T-helper 2 cell (primary cell): ENCODE data around the gene TPRN.

Experiments used
- DNase-seq, 5 experiments: peaks; one replicate each; pipeline versions ENCODE4 v3.0.0 to v3.0.0-alpha.2; 2012 to 2022

Gene TPRN

GRCh38 chr9:137188086-137188489 lies 12.5 kb downstream of the TPRN start:
- no peak for DNase-seq

DNA sequence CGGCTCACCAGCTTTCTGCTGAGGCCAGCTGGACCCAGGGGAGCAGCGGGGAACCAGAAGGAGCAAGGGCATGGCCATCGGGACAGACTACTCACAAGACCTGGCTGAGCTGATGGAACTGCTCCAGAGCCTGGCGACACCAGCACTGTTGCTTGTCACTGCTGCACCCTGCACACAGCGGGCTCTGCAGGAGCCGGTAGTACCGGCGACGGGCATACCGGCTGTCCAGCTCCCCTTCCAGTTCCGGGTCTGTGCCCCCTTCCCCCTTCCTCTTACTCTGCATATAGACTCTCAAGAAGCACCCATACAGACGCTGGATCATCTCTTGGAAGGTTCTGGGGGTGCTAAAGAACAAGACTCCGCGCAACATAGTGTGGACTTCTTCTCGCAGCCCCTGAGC lies 13.2 kb downstream of the TPRN start:
- no peak for DNase-seq

GRCh38 chr9:137186385-137186784 lies 14.2 kb downstream of the TPRN start:
- DNase-seq = no peak

GRCh38 chr9:137185921-137186320 lies 14.6 kb downstream of the TPRN start:
- DNase-seq = no peak

DNA sequence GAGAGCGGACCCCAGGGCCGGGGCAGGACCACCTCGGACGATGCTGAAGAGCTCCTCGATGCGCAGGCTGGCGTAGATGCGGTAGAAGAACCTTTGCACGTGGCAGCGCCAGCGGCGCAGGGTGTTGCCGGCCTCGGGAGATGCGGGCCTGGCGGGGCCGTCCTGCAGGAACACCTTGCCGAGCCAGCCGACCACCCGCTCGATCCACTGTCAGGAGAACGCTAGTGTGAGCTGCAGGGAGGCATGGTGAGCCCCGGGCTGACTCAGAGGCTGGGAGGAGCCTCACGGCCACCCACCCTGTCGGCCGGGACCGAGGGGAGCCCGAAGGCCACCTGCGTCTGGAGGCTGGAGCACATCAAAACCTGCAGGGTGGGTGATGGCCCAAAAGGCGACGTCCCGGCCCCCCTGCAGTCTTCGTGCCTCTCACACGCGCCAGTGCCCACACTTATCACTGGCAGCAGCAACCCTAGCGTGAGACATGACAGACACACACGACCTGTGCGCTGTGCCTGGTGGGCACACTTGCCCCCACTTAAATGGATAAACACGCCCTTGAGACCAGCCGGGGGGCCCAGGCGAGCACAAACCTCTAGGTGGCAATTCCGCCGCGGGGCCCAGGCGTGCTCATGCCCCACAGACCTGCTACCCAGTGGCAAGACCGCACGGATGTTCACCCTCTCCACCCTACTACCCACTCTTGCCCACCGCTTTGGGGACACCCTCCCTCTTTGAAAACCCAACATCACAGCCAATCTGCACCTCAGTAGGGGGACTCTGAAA lies 15.5 kb downstream of the TPRN start:
- DNase-seq = no peak

DNA sequence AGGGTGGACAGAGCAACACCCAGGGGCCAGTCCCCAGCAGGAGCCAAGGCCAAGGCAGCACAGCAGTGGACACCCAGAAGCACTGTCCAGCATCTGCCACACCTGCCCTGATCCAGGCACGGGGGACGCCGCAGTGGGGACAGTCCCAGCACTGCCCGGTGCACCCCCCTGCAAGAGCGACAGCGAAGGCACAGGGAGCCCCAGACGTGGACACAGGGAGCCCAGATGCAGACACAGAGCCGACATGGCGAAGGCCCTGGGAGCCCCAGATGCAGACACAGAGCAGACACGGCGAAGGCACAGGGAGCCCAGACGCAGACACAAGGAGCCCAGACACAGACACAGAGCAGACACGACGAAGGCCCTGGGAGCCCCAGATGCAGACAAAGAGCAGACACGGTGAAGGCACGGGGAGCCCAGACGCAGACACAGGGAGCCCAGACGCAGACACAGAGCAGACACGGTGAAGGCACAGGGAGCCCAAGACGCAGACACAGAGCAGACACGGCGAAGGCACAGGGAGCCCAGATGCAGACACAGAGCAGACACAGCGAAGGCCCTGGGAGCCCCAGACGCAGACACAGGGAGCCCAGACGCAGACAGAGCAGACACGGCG lies 16.5 kb downstream of the TPRN start:
- no peak for DNase-seq

DNA sequence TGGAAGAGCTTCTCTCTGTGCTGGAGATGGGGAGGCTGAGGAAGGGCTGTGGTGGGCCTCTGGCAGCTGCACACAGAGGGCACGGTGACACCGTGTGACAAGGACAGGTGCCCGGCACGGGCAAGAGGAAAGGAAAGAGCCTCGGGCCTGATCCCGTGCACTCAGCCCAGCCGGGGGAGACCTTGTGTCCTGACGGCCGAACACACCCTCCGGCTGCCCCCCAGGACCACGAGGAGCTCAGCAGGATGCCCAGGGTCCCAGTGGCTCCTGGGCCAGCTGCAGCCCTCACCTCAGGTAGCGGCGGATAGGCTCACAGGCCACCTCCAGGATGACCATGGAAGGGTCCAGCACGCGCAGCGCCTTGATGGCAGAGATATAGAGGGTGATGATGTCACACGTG lies 17.7 kb downstream of the TPRN start:
- DNase-seq = no peak

GRCh38 chr9:137181680-137182079 lies 18.9 kb downstream of the TPRN start:
- DNase-seq = no peak

GRCh38 chr9:137180491-137180890 lies 20.1 kb downstream of the TPRN start:
- no peak for DNase-seq

GRCh38 chr9:137179761-137180160 lies 20.8 kb downstream of the TPRN start:
- no peak for DNase-seq

DNA sequence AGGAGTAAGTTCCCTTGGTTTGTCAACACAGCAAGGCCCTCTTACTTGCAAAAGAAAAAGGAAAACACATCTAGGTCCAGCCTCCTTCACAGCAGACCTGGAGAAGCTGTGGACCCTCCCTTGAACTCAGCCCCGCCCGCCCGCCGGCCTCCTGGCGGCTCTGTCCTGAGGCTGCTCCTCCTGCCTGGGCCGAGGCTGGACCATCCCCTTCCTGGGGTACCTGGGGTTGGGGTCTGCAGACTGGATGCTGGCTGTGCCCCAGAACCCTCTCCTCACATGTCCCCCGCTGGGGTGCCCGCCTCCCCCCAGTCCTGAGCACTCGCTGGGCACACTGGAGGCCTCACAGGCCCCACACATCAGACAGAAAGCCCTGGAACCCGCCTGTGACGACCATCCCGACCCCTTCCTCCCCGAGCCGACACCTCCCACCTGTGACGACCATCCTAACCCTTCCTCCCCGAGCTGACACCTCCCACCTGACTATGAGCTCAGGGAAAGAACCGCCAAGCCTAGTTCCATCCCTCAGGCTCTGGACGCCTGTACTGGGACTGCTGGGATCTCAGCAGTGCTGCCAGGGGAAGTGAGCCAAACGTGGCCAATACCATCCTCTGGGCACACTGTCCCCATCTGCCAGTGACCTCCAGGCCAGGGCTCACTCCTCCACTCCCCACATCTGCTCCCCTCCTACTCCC lies 21.5 kb downstream of the TPRN start:
- DNase-seq = no peak

DNA sequence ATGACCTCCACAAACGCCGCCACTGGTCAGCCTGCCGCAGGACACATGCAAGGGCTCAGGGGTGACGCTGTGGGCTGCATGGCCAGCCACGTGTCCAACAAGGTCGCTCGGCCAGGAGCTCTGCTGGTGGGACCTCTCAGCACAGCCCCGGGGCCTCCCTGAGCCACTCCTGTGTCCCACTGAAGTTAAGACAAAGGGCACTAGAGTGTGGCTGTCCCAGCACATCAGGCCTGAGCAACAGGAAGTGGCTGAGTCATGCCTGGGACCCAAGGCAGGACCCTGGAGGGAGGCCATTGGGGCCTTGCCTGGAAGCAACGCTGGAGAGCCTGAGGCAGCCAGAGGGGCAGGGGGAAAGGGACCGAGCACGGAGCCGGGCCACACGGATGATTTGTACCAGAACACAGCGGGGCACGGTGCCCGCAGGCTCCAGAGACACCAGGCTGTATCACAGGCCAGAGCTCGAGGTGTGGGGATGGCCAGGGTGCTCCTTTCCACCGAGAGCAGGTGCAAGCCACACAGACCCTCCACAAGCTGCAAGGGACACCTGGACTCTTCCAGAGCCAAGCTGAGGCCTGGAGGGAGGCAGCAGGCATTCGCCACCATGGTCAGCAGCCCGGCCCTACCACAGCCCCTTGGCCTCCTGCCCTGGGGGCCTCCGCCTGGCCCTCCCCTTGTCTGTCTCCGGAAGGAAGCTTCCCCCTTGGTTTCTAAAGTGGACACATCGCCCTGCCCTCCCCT lies 22.2 kb downstream of the TPRN start:
- DNase-seq = no peak

GRCh38 chr9:137176302-137177182 lies 24.0 kb downstream of the TPRN start:
- peak in 1 of 5 experiments; percentile 47 for DNase-seq

- no peak for DNase-seq
Measured at GRCh38 chr9:137175345-137175961, 25.1 kb downstream of the TPRN start.

- DNase-seq = no peak
Measured at GRCh38 chr9:137174722-137175293, 25.7 kb downstream of the TPRN start.

- no peak for DNase-seq
Measured at GRCh38 chr9:137173796-137174664, 26.5 kb downstream of the TPRN start.

DNA sequence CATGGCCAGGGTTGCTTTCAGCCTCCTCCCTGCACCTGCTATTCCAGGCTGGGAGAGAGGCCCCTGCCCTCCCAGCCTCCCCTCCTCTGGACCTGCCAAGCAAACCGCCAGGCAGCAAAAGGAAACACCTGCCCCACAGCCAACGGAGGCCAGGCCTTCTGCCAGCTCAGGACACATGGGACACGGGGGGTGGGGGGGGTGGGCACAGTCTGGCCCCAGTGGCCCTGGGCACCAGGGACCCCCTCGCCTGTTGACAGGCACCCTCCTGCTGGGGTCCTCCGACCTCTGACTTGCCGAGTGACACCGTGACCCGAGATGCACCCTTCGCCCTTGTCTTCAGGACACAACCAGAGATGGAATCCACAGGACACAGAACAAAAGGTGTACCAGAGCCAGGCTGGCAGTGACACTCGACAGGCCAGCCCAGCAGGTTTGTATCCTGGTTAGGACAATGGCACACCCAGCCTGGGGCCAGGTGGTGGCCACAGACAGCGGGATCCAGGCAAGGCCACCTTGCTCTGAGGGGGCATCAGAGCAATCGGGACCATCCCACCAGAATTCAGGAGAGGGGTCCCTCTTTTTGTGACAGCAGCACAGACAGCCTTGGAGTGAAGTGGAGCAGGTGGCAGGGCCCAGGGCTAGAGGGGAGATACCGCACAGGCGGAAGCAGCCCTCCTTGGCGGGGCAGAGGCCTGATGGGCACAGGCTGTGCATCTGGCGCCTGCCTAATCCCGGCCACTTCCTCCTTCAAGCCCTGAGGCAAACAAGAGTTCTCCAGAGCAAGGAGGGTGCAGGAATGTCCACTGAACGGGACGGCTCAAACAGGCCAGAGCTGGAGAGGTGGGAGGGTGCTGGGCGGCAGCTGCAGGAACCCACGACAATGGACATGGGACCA lies 27.4 kb downstream of the TPRN start:
- no peak for DNase-seq

DNA sequence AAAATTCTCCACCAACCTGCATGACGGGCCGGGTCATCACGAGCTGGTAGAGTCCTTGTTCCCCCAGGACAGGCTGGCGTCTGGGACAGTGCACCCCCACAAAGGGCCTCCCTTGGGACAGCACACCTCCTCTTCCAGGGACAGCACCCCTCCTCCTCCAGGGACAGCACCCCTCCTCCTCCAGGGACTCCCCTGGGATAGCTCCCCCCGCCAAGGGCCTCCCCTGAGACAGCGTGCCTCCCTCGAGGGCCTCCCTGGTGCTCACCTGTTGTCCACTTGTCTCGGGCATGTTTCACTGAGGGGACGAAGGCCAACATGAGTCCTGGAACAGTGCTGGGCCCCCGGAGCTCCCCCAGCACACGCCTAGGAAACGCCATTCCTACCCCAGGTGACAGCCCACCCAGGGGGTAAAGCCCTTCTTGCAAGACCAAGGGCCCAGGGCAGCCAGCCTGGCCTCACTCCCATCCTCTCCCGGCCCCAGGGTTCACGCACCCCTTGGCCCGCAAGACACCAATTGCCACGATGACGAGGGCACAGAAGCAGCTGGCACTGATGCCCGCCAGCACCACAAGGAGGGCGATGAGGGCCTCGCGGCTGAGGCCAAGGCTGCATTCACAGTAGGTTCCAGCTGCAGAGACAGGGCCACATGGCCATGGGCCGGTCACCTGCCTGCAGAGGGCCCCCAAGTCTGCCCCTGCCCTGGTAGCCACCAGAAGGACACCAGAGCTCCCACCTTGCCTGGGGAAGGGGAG lies 29.2 kb downstream of the TPRN start:
- no peak for DNase-seq
